Gastroesophageal sphincter (tissue), 3 donors: Measurements from ENCODE around the gene NGB.

ENCODE experiments used
- EP300 ChIP-seq: sonication (generic); formaldehyde crosslinking; IDR thresholded peaks from one replicate; pipeline ENCODE4 v1.6.1; 2017; ENCODE audit warnings: antibody characterized with exemption, mild to moderate bottlenecking
- POLR2A ChIP-seq, 2 donors: fragments of 450-650 bp; IDR thresholded peaks; one replicate each; pipeline ENCODE4 v1.6.1; 2017; ENCODE audit warnings: antibody characterized with exemption in 2 of 2, mild to moderate bottlenecking in 2 of 2, moderate library complexity in 1 of 2
- TF ChIP-seq, protein P1 (sequence below), 4 experiments: fragments of 200-600 bp in 2 of 4; fragments of 450-650 bp in 2 of 4; sonication (generic) in 1 of 4; IDR thresholded peaks; one replicate each; pipeline ENCODE4 v1.5.1; 2017 to 2019; ENCODE audit warnings: antibody characterized with exemption in 4 of 4, mild to moderate bottlenecking in 2 of 4, moderate library complexity in 2 of 4

- TF ChIP-seq POLR2A (IDR thresholded peaks at IDR 0.05) (no peak), EP300 (no peak)
- TF ChIP-seq, protein P1, sequence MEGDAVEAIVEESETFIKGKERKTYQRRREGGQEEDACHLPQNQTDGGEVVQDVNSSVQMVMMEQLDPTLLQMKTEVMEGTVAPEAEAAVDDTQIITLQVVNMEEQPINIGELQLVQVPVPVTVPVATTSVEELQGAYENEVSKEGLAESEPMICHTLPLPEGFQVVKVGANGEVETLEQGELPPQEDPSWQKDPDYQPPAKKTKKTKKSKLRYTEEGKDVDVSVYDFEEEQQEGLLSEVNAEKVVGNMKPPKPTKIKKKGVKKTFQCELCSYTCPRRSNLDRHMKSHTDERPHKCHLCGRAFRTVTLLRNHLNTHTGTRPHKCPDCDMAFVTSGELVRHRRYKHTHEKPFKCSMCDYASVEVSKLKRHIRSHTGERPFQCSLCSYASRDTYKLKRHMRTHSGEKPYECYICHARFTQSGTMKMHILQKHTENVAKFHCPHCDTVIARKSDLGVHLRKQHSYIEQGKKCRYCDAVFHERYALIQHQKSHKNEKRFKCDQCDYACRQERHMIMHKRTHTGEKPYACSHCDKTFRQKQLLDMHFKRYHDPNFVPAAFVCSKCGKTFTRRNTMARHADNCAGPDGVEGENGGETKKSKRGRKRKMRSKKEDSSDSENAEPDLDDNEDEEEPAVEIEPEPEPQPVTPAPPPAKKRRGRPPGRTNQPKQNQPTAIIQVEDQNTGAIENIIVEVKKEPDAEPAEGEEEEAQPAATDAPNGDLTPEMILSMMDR (IDR thresholded peaks at IDR 0.05) = no peak
These were observed 50.6 kb downstream of the NGB start for GRCh38 chr14:77220246-77221017.
